CD4-positive, alpha-beta memory T cell (primary cell): ENCODE results near the gene GRIPAP1. TPM values are rescaled to one million over a fixed set of nuclear protein-coding genes. Genes with fewer than 3 reads are reported as not detected.
A peak's percentile ranks its signal among the peaks of the same experiment; 100 is the strongest.

Source experiments
- CTCF ChIA-PET: fragments of 350-600 bp; sonication (Branson Sonifier 250); formaldehyde crosslinking; loops from one replicate; lab custom pipeline; 2021; ENCODE audit warnings: inconsistent platforms; ENCODE audit not compliant: partially characterized antibody; lab: Charles Lee
- POLR2A ChIA-PET: fragments of 350-600 bp; sonication (Branson Sonifier 250); formaldehyde crosslinking; loops from one replicate; lab custom pipeline; 2021; ENCODE audit not compliant: partially characterized antibody; lab: Charles Lee
- DNase-seq, 5 donors: peaks; one replicate each; pipeline versions ENCODE4 v3.0.0 to v3.0.0-alpha.2; 2020 to 2022; ENCODE audit warnings: mixed read lengths in 1 of 5
- H3K27ac ChIP-seq: one replicate; pipeline ENCODE4 v1.7.0; 2013; ENCODE audit warnings: low read depth, low read length
- H3K27me3 ChIP-seq: 2 replicates; pipeline ENCODE4 v1.7.0; 2013; ENCODE audit warnings: mild to moderate bottlenecking, low read length, moderate library complexity; ENCODE audit not compliant: insufficient read depth
- H3K36me3 ChIP-seq: 2 replicates; pipeline ENCODE4 v1.7.0; 2013; ENCODE audit warnings: mild to moderate bottlenecking, low read length, moderate library complexity; ENCODE audit not compliant: insufficient read depth
- H3K4me1 ChIP-seq: 2 replicates; pipeline ENCODE4 v1.7.0; 2013; ENCODE audit warnings: mild to moderate bottlenecking, low read length, moderate library complexity; ENCODE audit not compliant: insufficient read depth
- H3K4me3 ChIP-seq, 2 donors: one replicate each; pipeline ENCODE4 v1.7.0; 2013; ENCODE audit warnings: low read length in 2 of 2, mild to moderate bottlenecking in 1 of 2
- H3K9me3 ChIP-seq, 2 donors: one replicate each; pipeline ENCODE4 v1.7.0; 2013; ENCODE audit warnings: low read length in 2 of 2, control low read depth in 1 of 2; ENCODE audit not compliant: control insufficient read depth in 1 of 2
- H3K27ac Mint-ChIP-seq, 7 donors: one replicate each; pipeline ENCODE4 v1.8.0; 2020 to 2021; ENCODE audit warnings: mixed read lengths in 7 of 7, mild to moderate bottlenecking in 6 of 7, inconsistent platforms in 3 of 7, moderate library complexity in 3 of 7
- H3K27me3 Mint-ChIP-seq, 2 donors: one replicate each; pipeline ENCODE4 v1.8.0; 2020 to 2021; ENCODE audit warnings: mixed read lengths in 2 of 2
- H3K36me3 Mint-ChIP-seq, 2 donors: one replicate each; pipeline ENCODE4 v1.8.0; 2020 to 2021; ENCODE audit warnings: mixed read lengths in 2 of 2, inconsistent platforms in 1 of 2, mild to moderate bottlenecking in 1 of 2
- H3K4me1 Mint-ChIP-seq, 4 donors: one replicate each; pipeline ENCODE4 v1.8.0; 2020 to 2021; ENCODE audit warnings: mixed read lengths in 4 of 4, mild to moderate bottlenecking in 1 of 4
- H3K4me3 Mint-ChIP-seq, 8 donors: one replicate each; pipeline ENCODE4 v1.8.0; 2020 to 2021; ENCODE audit warnings: mixed read lengths in 8 of 8, mild to moderate bottlenecking in 7 of 8, moderate library complexity in 6 of 8, inconsistent platforms in 3 of 8
- H3K9me3 Mint-ChIP-seq, 8 donors: one replicate each; pipeline ENCODE4 v1.8.0; 2020 to 2021; ENCODE audit warnings: mixed read lengths in 8 of 8, mild to moderate bottlenecking in 5 of 8, inconsistent platforms in 3 of 8, moderate library complexity in 1 of 8
- intact Hi-C: fragments of 100-400 bp; cut with micrococcal nuclease; formaldehyde crosslinking; loops from one replicate; pipeline ENCODE4 v1.15.1; 2023
- polyA plus RNA-seq, 2 donors: library from polyadenylated mRNA; unstranded; fragments of 300-500 nt; fragmentation: Illumina TruSeq; gene quantifications; one replicate each; pipeline ENCODE4 v1.2.3, GENCODE V29; 2021
- total RNA-seq, 2 experiments: library from RNA; stranded (reverse); gene quantifications; one replicate each; pipeline ENCODE4 v1.2.3, GENCODE V29; 2021

GRIPAP1 gene
- total and polyA plus RNA-seq, 4 experiments from 2014 or later: 4.8 to 111 (median 59.2) TPM

GRCh38 chrX:49041744-49042580 is 39.9 kb upstream of the GRIPAP1 start:
- intact Hi-C loops: loop anchor here (1.0 to 10.0 kb wide), 4 partner anchors 15 to 397 kb away; partner anchors contain the start of genes GPKOW, PQBP1 and TIMM17B
- Histone ChIP-seq H3K36me3 (peaks cover 10% of the 10 kb centered on the region), H3K27ac (peak overlapping the region; percentile 93), H3K27me3 (no peaks in the 10 kb centered on the region), H3K4me3 (peak overlapping the region in 1 of 2 donors; percentile 63), H3K9me3 (no peaks in the 10 kb centered on the region), H3K4me1 (peaks cover 39% of the 10 kb centered on the region)
- peak overlapping the region; percentile 93 to 97 (median 94) for H3K27ac Mint-ChIP-seq
- no peaks in the 10 kb centered on the region for H3K27me3 Mint-ChIP-seq
- CTCF ChIA-PET: interaction anchor here (0.7 to 4.8 kb wide), 6 partner anchors 39 to 150 kb away, joined by 3 to 23 read pairs (median 5); partner anchors contain the start of genes GRIPAP1 and KCND1
- peaks cover 18 to 47% (median 30%) of the 10 kb centered on the region in 4 donors for H3K4me1 Mint-ChIP-seq
- peak overlapping the region; percentile 84 to 94 (median 89) for H3K4me3 Mint-ChIP-seq
- peaks cover 0 to 23% of the 10 kb centered on the region in 2 donors for H3K36me3 Mint-ChIP-seq
- H3K9me3 Mint-ChIP-seq: peaks cover 0 to 1% (median 0%) of the 10 kb centered on the region in 8 donors
- POLR2A ChIA-PET: interaction anchor here (0.7 to 3.1 kb wide), 11 partner anchors 32 to 468 kb away, joined by 3 to 20 read pairs (median 8); partner anchors contain the start of genes GRIPAP1, KCND1, OTUD5 and PQBP1
- peak in 1 of 5 donors; percentile 14 for DNase-seq

GRCh38 chrX:49040376-49040955 is 38.4 kb upstream of the GRIPAP1 start:
- intact Hi-C loops: loop anchor here (5.0 to 10.0 kb wide), 2 partner anchors 82 to 396 kb away; partner anchors contain the start of gene GPKOW
- H3K27ac ChIP-seq: peak overlapping the region; percentile 42
- H3K36me3 ChIP-seq: peaks cover 10% of the 10 kb centered on the region
- POLR2A ChIA-PET: interaction anchor here (1.1 to 3.1 kb wide), 8 partner anchors 28 to 466 kb away, joined by 3 to 17 read pairs (median 4); partner anchors contain the start of genes GRIPAP1, OTUD5, PQBP1 and RBM3
- no peaks in the 10 kb centered on the region for H3K9me3 ChIP-seq
- Mint-ChIP-seq H3K4me3 (peak overlapping the region in 5 of 8 donors; percentile 21 to 94 (median 44)), H3K9me3 (peaks cover 0 to 1% (median 0%) of the 10 kb centered on the region in 8 donors), H3K36me3 (peaks cover 0 to 24% of the 10 kb centered on the region in 2 donors), H3K27me3 (no peaks in the 10 kb centered on the region), H3K4me1 (peaks cover 18 to 47% (median 30%) of the 10 kb centered on the region in 4 donors), H3K27ac (peak overlapping the region; percentile 64 to 96 (median 82))
- CTCF ChIA-PET: interaction anchor here (0.6 to 4.8 kb wide), 2 partner anchors 29 to 68 kb away, joined by 3 to 23 read pairs; partner anchors contain the start of gene KCND1
- no peaks in the 10 kb centered on the region for H3K27me3 ChIP-seq
- H3K4me1 ChIP-seq: peaks cover 39% of the 10 kb centered on the region
- DNase-seq: no peak
- H3K4me3 ChIP-seq: no peak overlapping the region

DNA sequence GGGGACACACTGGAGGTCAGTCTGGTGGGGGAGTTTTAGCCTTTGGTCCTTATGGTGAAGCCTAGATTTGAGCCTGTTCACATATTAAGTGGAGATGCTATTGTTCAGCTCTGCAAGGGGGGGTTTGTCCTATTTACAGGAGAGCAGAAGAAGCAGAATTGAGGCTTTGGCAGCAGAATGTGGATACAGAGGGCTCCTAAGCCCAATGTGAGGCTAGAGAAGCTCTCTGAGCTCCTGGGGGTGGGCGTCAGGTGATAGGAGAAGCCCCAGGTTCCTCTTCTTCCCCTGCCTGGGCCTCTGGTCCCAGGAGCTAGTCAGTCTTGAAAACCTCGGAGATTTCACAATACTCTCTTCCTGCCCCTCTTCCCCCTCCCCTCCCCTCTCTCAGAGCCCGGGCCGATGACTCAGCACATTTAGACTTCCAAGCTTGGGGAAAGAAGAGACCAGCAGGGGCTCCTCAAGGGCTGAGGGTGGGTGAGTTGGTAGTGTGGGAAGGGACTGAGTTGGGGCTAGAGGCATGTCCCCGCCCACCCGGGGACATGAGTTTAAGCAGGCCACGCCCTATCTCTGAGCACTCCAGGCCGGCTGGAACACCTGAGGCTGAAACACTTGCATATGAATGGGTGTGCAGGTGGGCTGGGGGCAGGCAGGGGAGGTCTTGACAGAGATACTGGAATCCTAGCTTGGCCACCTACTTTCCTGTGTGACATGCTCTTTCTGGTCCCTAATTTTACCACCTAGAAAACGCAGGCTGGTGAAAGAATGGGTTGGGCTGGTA is 37.7 kb upstream of the GRIPAP1 start:
- intact Hi-C loops: loop anchor here (5.0 to 10.0 kb wide), 2 partner anchors 83 to 395 kb away; partner anchors contain the start of gene GPKOW
- Histone ChIP-seq H3K9me3 (no peaks in the 10 kb centered on the region), H3K4me1 (peaks cover 39% of the 10 kb centered on the region), H3K4me3 (no peak overlapping the region), H3K27me3 (no peaks in the 10 kb centered on the region), H3K27ac (peak overlapping the region; percentile 42), H3K36me3 (peaks cover 10% of the 10 kb centered on the region)
- ChIA-PET CTCF (interaction anchor here (0.6 to 0.7 kb wide), 2 partner anchors 29 to 302 kb away, joined by 3 read pairs; no protein-coding TSS in a partner anchor), POLR2A (interaction anchor here (0.6 to 2.9 kb wide), 8 partner anchors 27 to 465 kb away, joined by 3 to 17 read pairs (median 4); partner anchors contain the start of genes GRIPAP1, OTUD5, PQBP1 and RBM3)
- H3K36me3 Mint-ChIP-seq: peaks cover 2 to 24% of the 10 kb centered on the region in 2 donors
- H3K4me3 Mint-ChIP-seq: peak overlapping the region in 6 of 8 donors; percentile 21 to 69 (median 43)
- peak overlapping the region; percentile 64 to 96 (median 81) for H3K27ac Mint-ChIP-seq
- peak; percentile 7 to 61 (median 24) for DNase-seq
- H3K27me3 Mint-ChIP-seq: no peaks in the 10 kb centered on the region
- H3K9me3 Mint-ChIP-seq: peaks cover 0 to 1% (median 0%) of the 10 kb centered on the region in 8 donors
- H3K4me1 Mint-ChIP-seq: peaks cover 18 to 47% (median 30%) of the 10 kb centered on the region in 4 donors

DNA sequence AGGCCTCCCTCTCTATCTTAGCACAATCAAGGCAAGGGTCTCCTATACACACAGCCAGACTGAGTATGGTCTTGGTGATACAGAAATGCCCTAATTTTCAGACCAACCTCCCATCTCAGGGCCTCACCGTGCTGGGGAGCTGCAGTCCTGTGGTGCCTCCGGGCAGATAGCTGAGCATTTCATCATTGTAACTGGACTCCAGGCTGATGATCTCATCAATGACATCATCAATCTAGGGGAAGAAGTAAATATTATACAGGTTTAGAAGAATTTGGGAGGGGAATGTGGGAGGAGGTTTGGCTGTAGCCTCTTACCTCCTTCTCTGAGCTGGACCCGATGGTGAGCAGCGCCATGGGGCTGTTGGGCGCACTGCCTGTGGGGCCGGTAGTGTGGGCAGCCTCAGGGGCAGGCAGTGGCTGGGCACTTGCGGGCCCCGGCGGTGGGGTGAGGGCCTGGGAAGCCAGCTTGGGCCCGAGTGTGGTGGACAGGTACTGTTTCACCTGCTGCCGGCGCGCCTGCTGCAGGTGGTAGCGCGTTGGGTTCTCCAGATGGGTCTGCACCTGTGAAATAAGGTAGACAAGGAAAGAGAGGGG is 35.9 kb upstream of the GRIPAP1 start:
- intact Hi-C loops: no loop called here
- Mint-ChIP-seq H3K36me3 (peaks cover 13 to 37% of the 10 kb centered on the region in 2 donors), H3K4me3 (no peak overlapping the region), H3K27ac (peak overlapping the region in 2 of 7 donors; percentile 43 to 55), H3K9me3 (peaks cover 0 to 1% (median 0%) of the 10 kb centered on the region in 8 donors), H3K4me1 (peaks cover 15 to 36% (median 26%) of the 10 kb centered on the region in 4 donors), H3K27me3 (no peaks in the 10 kb centered on the region)
- Histone ChIP-seq H3K27me3 (no peaks in the 10 kb centered on the region), H3K36me3 (peaks cover 22% of the 10 kb centered on the region), H3K9me3 (no peaks in the 10 kb centered on the region), H3K4me3 (no peak overlapping the region), H3K27ac (no peak overlapping the region), H3K4me1 (peaks cover 33% of the 10 kb centered on the region)
- DNase-seq: no peak
- POLR2A ChIA-PET: interaction anchor here (2.9 kb wide), 1 partner anchor 36 kb away, joined by 17 read pairs; the partner anchor contains the start of gene GRIPAP1
- CTCF ChIA-PET: interaction anchor here (1.6 kb wide), 1 partner anchor 79 kb away, joined by 5 read pairs; no protein-coding TSS in a partner anchor

- H3K4me1 ChIP-seq: no peaks in the 10 kb centered on the region
- no peaks in the 10 kb centered on the region for H3K9me3 Mint-ChIP-seq
- no peak overlapping the region for H3K4me3 Mint-ChIP-seq
- ChIA-PET CTCF (no interaction called here), POLR2A (no interaction called here)
- H3K9me3 ChIP-seq: no peaks in the 10 kb centered on the region
- intact Hi-C loops: no loop called here
- no peaks in the 10 kb centered on the region for H3K27me3 Mint-ChIP-seq
- H3K4me1 Mint-ChIP-seq: no peaks in the 10 kb centered on the region
- no peaks in the 10 kb centered on the region for H3K27me3 ChIP-seq
- no peak overlapping the region for H3K27ac ChIP-seq
- no peak overlapping the region for H3K27ac Mint-ChIP-seq
- DNase-seq: no peak
- H3K36me3 ChIP-seq: peaks cover 12% of the 10 kb centered on the region
- peaks cover 19 to 28% of the 10 kb centered on the region in 2 donors for H3K36me3 Mint-ChIP-seq
- H3K4me3 ChIP-seq: no peak overlapping the region
Observed at GRCh38 chrX:49030283-49030682, 28.2 kb upstream of the GRIPAP1 start.

DNA sequence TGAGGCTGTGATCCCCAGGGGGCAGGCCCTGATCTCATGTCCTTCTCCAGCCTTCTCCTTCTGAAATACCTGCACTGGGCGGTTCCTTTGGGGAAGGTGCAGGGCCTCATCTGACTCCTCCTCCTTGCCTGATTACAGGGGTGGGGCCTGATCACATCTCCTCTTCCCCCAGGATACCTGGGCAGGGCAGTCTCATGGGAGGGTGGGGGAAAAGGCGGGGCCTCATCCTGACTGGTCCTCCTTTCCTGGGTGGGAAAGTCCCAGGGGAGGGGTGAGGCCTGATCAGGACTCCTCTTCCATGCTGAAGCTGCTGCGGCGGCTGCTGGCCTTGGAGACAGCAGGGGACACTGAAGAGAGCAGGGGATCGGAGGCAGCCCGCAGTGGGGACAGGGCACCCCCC is 27.8 kb upstream of the GRIPAP1 start:
- Histone ChIP-seq H3K36me3 (peaks cover 12% of the 10 kb centered on the region), H3K4me3 (no peak overlapping the region), H3K27me3 (no peaks in the 10 kb centered on the region), H3K4me1 (no peaks in the 10 kb centered on the region), H3K27ac (no peak overlapping the region), H3K9me3 (no peaks in the 10 kb centered on the region)
- Mint-ChIP-seq H3K4me3 (no peak overlapping the region), H3K27ac (no peak overlapping the region), H3K36me3 (peaks cover 19 to 28% of the 10 kb centered on the region in 2 donors), H3K27me3 (no peaks in the 10 kb centered on the region), H3K9me3 (no peaks in the 10 kb centered on the region), H3K4me1 (no peaks in the 10 kb centered on the region)
- ChIA-PET POLR2A (no interaction called here), CTCF (no interaction called here)
- intact Hi-C loops: no loop called here
- no peak for DNase-seq
